ENCODE results near the gene FBXL7.

Gene FBXL7

DNA sequence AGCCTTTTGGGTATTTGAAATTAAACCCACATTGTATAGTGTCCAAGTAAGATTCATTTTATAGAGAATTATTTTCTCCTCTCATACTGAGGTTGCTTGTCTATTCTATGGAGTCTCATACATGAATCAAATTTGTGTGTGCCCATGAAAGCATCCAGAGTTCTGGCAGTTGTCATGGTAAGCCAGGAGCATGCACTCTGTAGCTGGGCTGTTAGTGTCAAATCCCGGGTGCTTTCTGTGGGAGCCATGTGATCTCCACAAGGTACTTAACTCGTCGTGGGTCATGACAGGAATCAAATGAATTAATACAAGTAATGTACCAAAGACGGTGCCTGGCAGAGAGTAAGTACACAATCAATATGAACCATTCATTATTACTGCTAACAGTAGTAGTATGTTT is 58.7 kb downstream of the FBXL7 start:
- Histone ChIP-seq H3K27ac (ENCODE audit: low read depth, low read length) (no peak overlapping the region), H2AFZ (ENCODE audit: low read depth, low read length, severe bottlenecking) (no peak overlapping the region), H3K4me2 (ENCODE audit: low read depth, low read length, poor library complexity, severe bottlenecking) (no peak overlapping the region), H3K9ac (ENCODE audit: low read length) (no peak overlapping the region), H3K36me3 (ENCODE audit: low read length) (no peaks in the 10 kb centered on the region), H3K9me3 (ENCODE audit: insufficient read depth, low read length) (no peaks in the 10 kb centered on the region), H4K20me1 (ENCODE audit: low read depth, low read length) (no peaks in the 10 kb centered on the region), H3K9me2 (replicated peaks; ENCODE audit: insufficient read depth, low read length) (no peaks in the 10 kb centered on the region), H3K4me3 (ENCODE audit: insufficient read depth, low read length, poor library complexity, severe bottlenecking) (no peak overlapping the region), H3K27me3 (ENCODE audit: low read length) (no peaks in the 10 kb centered on the region), H3K79me2 (ENCODE audit: insufficient read depth, low read length) (no peaks in the 10 kb centered on the region), H3F3A (ENCODE audit: insufficient read depth) (no peaks in the 10 kb centered on the region)
- TF ChIP-seq, protein P1, sequence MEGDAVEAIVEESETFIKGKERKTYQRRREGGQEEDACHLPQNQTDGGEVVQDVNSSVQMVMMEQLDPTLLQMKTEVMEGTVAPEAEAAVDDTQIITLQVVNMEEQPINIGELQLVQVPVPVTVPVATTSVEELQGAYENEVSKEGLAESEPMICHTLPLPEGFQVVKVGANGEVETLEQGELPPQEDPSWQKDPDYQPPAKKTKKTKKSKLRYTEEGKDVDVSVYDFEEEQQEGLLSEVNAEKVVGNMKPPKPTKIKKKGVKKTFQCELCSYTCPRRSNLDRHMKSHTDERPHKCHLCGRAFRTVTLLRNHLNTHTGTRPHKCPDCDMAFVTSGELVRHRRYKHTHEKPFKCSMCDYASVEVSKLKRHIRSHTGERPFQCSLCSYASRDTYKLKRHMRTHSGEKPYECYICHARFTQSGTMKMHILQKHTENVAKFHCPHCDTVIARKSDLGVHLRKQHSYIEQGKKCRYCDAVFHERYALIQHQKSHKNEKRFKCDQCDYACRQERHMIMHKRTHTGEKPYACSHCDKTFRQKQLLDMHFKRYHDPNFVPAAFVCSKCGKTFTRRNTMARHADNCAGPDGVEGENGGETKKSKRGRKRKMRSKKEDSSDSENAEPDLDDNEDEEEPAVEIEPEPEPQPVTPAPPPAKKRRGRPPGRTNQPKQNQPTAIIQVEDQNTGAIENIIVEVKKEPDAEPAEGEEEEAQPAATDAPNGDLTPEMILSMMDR (IDR thresholded peaks at IDR 0.05; ENCODE audit: insufficient read depth, low read length, poor library complexity, severe bottlenecking) = no peak
- no peak for TF ChIP-seq EZH2phosphoT487 (conservative IDR thresholded peaks at IDR 0.05; ENCODE audit: low read length)

DNA sequence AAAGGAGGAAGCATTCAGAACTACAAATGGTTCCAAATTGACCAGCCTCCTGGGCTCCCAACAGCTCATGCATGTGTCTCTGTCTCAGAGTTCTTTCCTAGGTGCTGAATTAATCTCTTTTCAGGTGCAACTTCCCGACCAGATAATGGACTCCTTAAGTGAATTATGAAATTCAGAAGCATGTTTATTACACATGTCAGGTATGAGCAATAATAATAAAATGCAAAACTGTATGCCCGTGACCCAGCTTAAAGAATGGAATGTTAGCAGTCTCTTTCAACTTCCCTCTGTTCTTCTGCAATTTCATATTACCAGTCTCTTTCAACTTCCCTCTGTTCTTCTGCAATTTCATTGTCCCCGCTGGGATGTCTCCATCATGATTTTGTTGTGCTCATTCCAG is 60.4 kb downstream of the FBXL7 start:
- H3K9me3 ChIP-seq (ENCODE audit: insufficient read depth, low read length) = no peaks in the 10 kb centered on the region
- no peak overlapping the region for H3K4me2 ChIP-seq (ENCODE audit: low read depth, low read length, poor library complexity, severe bottlenecking)
- no peaks in the 10 kb centered on the region for H3K27me3 ChIP-seq (ENCODE audit: low read length)
- no peaks in the 10 kb centered on the region for H3K79me2 ChIP-seq (ENCODE audit: insufficient read depth, low read length)
- no peaks in the 10 kb centered on the region for H3K36me3 ChIP-seq (ENCODE audit: low read length)
- no peak overlapping the region for H3K27ac ChIP-seq (ENCODE audit: low read depth, low read length)
- TF ChIP-seq, protein P1 (IDR thresholded peaks at IDR 0.05; ENCODE audit: insufficient read depth, low read length, poor library complexity, severe bottlenecking) = no peak
- no peaks in the 10 kb centered on the region for H3F3A ChIP-seq (ENCODE audit: insufficient read depth)
- H3K4me3 ChIP-seq (ENCODE audit: insufficient read depth, low read length, poor library complexity, severe bottlenecking) = no peak overlapping the region
- no peak overlapping the region for H2AFZ ChIP-seq (ENCODE audit: low read depth, low read length, severe bottlenecking)
- H4K20me1 ChIP-seq (ENCODE audit: low read depth, low read length) = no peaks in the 10 kb centered on the region
- no peak overlapping the region for H3K9ac ChIP-seq (ENCODE audit: low read length)
- H3K9me2 ChIP-seq (replicated peaks; ENCODE audit: insufficient read depth, low read length) = no peaks in the 10 kb centered on the region

DNA sequence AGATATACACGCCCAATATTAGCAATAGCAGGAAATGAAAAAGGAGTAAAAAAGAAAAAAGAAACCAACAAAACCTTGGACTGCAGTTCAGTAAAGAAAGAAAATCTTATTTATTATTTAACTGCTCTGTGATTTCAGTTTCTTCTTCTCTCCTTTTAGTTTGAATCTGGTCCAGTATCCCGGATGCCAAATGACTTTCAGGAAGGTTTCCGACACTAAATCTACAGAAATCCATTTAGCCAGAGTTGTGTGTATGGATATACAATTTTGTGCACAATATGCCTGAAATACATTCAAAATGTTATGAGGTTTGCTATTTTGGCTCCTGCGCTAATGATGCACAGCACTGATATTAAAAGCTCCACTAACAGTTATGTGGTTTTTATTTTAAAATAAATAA is 64.5 kb downstream of the FBXL7 start:
- TF ChIP-seq EZH2phosphoT487 (conservative IDR thresholded peaks at IDR 0.05; ENCODE audit: low read length) = no peak
- no peaks in the 10 kb centered on the region for H3F3A ChIP-seq (ENCODE audit: insufficient read depth)
- H3K79me2 ChIP-seq (ENCODE audit: insufficient read depth, low read length) = no peaks in the 10 kb centered on the region
- no peaks in the 10 kb centered on the region for H4K20me1 ChIP-seq (ENCODE audit: low read depth, low read length)
- no peak overlapping the region for H2AFZ ChIP-seq (ENCODE audit: low read depth, low read length, severe bottlenecking)
- no peak overlapping the region for H3K4me2 ChIP-seq (ENCODE audit: low read depth, low read length, poor library complexity, severe bottlenecking)
- H3K4me3 ChIP-seq (ENCODE audit: insufficient read depth, low read length, poor library complexity, severe bottlenecking) = no peak overlapping the region
- no peak overlapping the region for H3K9ac ChIP-seq (ENCODE audit: low read length)
- no peaks in the 10 kb centered on the region for H3K36me3 ChIP-seq (ENCODE audit: low read length)
- H3K9me2 ChIP-seq (replicated peaks; ENCODE audit: insufficient read depth, low read length) = no peaks in the 10 kb centered on the region
- H3K27ac ChIP-seq (ENCODE audit: low read depth, low read length) = no peak overlapping the region
- no peaks in the 10 kb centered on the region for H3K9me3 ChIP-seq (ENCODE audit: insufficient read depth, low read length)
- no peaks in the 10 kb centered on the region for H3K27me3 ChIP-seq (ENCODE audit: low read length)

DNA sequence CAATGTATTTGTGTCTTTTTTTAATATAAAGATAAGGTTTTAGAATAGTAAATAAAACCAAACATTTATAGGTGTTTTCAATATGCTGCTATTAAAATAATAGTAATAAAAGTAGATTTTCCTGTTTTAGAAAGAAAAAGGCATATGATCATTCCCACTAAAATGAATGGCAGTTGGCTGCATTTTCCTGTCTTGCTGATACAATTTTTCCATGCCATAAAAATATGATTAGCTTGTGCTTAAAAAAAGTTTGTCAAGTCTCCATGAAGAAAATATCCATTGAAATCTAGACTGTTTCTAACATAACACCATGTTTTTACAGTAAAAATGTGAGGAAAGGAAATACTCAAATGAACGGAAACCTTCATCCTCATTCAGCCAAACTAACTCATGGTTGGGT is 65.0 kb downstream of the FBXL7 start:
- no peak overlapping the region for H2AFZ ChIP-seq (ENCODE audit: low read depth, low read length, severe bottlenecking)
- TF ChIP-seq, protein P1 (IDR thresholded peaks at IDR 0.05; ENCODE audit: insufficient read depth, low read length, poor library complexity, severe bottlenecking) = no peak
- no peak for TF ChIP-seq EZH2phosphoT487 (conservative IDR thresholded peaks at IDR 0.05; ENCODE audit: low read length)
- H3K4me2 ChIP-seq (ENCODE audit: low read depth, low read length, poor library complexity, severe bottlenecking) = no peak overlapping the region
- no peak overlapping the region for H3K27ac ChIP-seq (ENCODE audit: low read depth, low read length)
- no peaks in the 10 kb centered on the region for H3K9me3 ChIP-seq (ENCODE audit: insufficient read depth, low read length)
- H4K20me1 ChIP-seq (ENCODE audit: low read depth, low read length) = no peaks in the 10 kb centered on the region
- no peak overlapping the region for H3K4me3 ChIP-seq (ENCODE audit: insufficient read depth, low read length, poor library complexity, severe bottlenecking)
- H3K79me2 ChIP-seq (ENCODE audit: insufficient read depth, low read length) = no peaks in the 10 kb centered on the region
- H3K36me3 ChIP-seq (ENCODE audit: low read length) = no peaks in the 10 kb centered on the region
- H3K27me3 ChIP-seq (ENCODE audit: low read length) = no peaks in the 10 kb centered on the region
- no peaks in the 10 kb centered on the region for H3K9me2 ChIP-seq (replicated peaks; ENCODE audit: insufficient read depth, low read length)
- no peaks in the 10 kb centered on the region for H3F3A ChIP-seq (ENCODE audit: insufficient read depth)
- H3K9ac ChIP-seq (ENCODE audit: low read length) = no peak overlapping the region
